Activated T-helper 1 cell treated with anti-CD3 and anti-CD28 coated beads, Interleukin-12 subunit alpha, Interleukin-12 subunit beta, Interleukin-2, Interleukin-4 antibody, amounts not matched to agents 30 ng/mL and 10 ng/mL and 1 ng/mL, durations not matched to agents 14 hours and 24 hours and 36 hours (primary cell): ENCODE measurements around the gene CNIH1. TPM values are rescaled to one million over a fixed set of nuclear protein-coding genes. Genes with fewer than 3 reads are reported as not detected.
"Not testable (repeated sequence)": the region's sequence is repeated elsewhere in the genome, so short reads cannot be mapped to it uniquely, and the experiment has no call there.

Experiments
- DNase-seq: peaks from one replicate; pipeline ENCODE4 v3.0.0; 2021; ENCODE audit warnings: low spot score
- H3K27ac Mint-ChIP-seq: one replicate; pipeline ENCODE4 v1.8.0; 2021; ENCODE audit warnings: mild to moderate bottlenecking, mixed read lengths
- H3K27me3 Mint-ChIP-seq: one replicate; pipeline ENCODE4 v1.8.0; 2022; ENCODE audit warnings: mild to moderate bottlenecking, moderate library complexity, mixed read lengths; ENCODE audit not compliant: insufficient read depth
- H3K36me3 Mint-ChIP-seq: one replicate; pipeline ENCODE4 v1.8.0; 2021; ENCODE audit warnings: low read depth, mixed read lengths
- H3K4me1 Mint-ChIP-seq: one replicate; pipeline ENCODE4 v1.8.0; 2021; ENCODE audit warnings: low read depth, mixed read lengths
- H3K4me3 Mint-ChIP-seq: one replicate; pipeline ENCODE4 v1.8.0; 2021; ENCODE audit warnings: mild to moderate bottlenecking, moderate library complexity, mixed read lengths
- H3K9me3 Mint-ChIP-seq: one replicate; pipeline ENCODE4 v1.8.0; 2021; ENCODE audit warnings: mixed read lengths
- intact Hi-C: fragments of 100-400 bp; cut with micrococcal nuclease; formaldehyde crosslinking; loops from one replicate; pipeline ENCODE4 v1.15.1; 2024
- total RNA-seq: library from RNA; stranded (reverse); gene quantifications from 2 replicates; pipeline ENCODE4 v1.2.3, GENCODE V29; 2022

The CNIH1 gene
- total RNA-seq, 1 donor from 2014 or later, result 109 TPM

- no peaks in the 10 kb centered on the region for H3K4me1 Mint-ChIP-seq
- no peak overlapping the region for H3K27ac Mint-ChIP-seq
- DNase-seq, result no peak
- intact Hi-C loops, result no loop called here
- H3K4me3 Mint-ChIP-seq, result no peak overlapping the region
- H3K9me3 Mint-ChIP-seq, result no peaks in the 10 kb centered on the region
- H3K36me3 Mint-ChIP-seq, result no peaks in the 10 kb centered on the region
- H3K27me3 Mint-ChIP-seq, result peaks cover 39% of the 10 kb centered on the region
Observed at GRCh38 chr14:54383835-54384234, 57.3 kb downstream of the CNIH1 start.

GRCh38 chr14:54381821-54382220 lies 59.4 kb downstream of the CNIH1 start:
- intact Hi-C loops, result no loop called here
- Mint-ChIP-seq H3K9me3 (no peaks in the 10 kb centered on the region), H3K4me3 (no peak overlapping the region), H3K4me1 (no peaks in the 10 kb centered on the region), H3K36me3 (no peaks in the 10 kb centered on the region), H3K27ac (no peak overlapping the region), H3K27me3 (peaks cover 26% of the 10 kb centered on the region)
- no peak for DNase-seq

GRCh38 chr14:54380558-54380957 lies 60.6 kb downstream of the CNIH1 start:
- H3K4me3 Mint-ChIP-seq, H3K36me3 Mint-ChIP-seq, H3K9me3 Mint-ChIP-seq, H3K4me1 Mint-ChIP-seq, DNase-seq, intact Hi-C loops, H3K27ac Mint-ChIP-seq: not testable (repeated sequence)
- H3K27me3 Mint-ChIP-seq, result peaks cover 26% of the 10 kb centered on the region

GRCh38 chr14:54378893-54379292 lies 62.3 kb downstream of the CNIH1 start:
- H3K36me3 Mint-ChIP-seq, intact Hi-C loops, H3K4me1 Mint-ChIP-seq, H3K27ac Mint-ChIP-seq, H3K9me3 Mint-ChIP-seq, H3K4me3 Mint-ChIP-seq, DNase-seq: not testable (repeated sequence)
- peaks cover 24% of the 10 kb centered on the region for H3K27me3 Mint-ChIP-seq

- Mint-ChIP-seq H3K36me3 (no peaks in the 10 kb centered on the region), H3K27ac (no peak overlapping the region), H3K4me1 (no peaks in the 10 kb centered on the region), H3K9me3 (no peaks in the 10 kb centered on the region), H3K27me3 (peaks cover 24% of the 10 kb centered on the region), H3K4me3 (no peak overlapping the region)
- no peak for DNase-seq
- intact Hi-C loops, result no loop called here
Observed at GRCh38 chr14:54377501-54377900, 63.7 kb downstream of the CNIH1 start.

- no peaks in the 10 kb centered on the region for H3K9me3 Mint-ChIP-seq
- H3K36me3 Mint-ChIP-seq, result no peaks in the 10 kb centered on the region
- intact Hi-C loops, result no loop called here
- H3K27me3 Mint-ChIP-seq, result peaks cover 19% of the 10 kb centered on the region
- H3K4me1 Mint-ChIP-seq, result no peaks in the 10 kb centered on the region
- no peak overlapping the region for H3K4me3 Mint-ChIP-seq
- H3K27ac Mint-ChIP-seq, result no peak overlapping the region
- DNase-seq, result no peak
Observed at GRCh38 chr14:54374117-54374884, 66.9 kb downstream of the CNIH1 start.

Other genes with a start within 250 kb of the CNIH1 start
- 36.5 and 39.2 TPM in 2 replicates for gene CDKN3, start 44.4 kb downstream of the CNIH1 start, total RNA-seq
- 39.5 and 39.7 TPM in 2 replicates for gene GMFB, start 47.6 kb upstream of the CNIH1 start, total RNA-seq
- gene CGRRF1, start 68.5 kb upstream of the CNIH1 start, total RNA-seq, result 8.5 and 13.2 TPM in 2 replicates
- 1.8 TPM in 2 replicates for gene SAMD4A, start 125.8 kb upstream of the CNIH1 start, total RNA-seq